ENCODE results near the gene GAMT. TPM values are rescaled to one million over a fixed set of nuclear protein-coding genes. Genes with fewer than 3 reads are reported as not detected.

The GAMT gene
- total and polyA plus RNA-seq, 2 experiments from 2014 or later: 21.5 to 36.9 TPM

- peak; percentile 71 for TF ChIP-seq CREB1 (CRISPR knock-in tag; IDR thresholded peaks at IDR 0.05; ENCODE audit: low read depth)
- TF ChIP-seq ZNF331 (CRISPR knock-in tag; IDR thresholded peaks at IDR 0.05; ENCODE audit: low read depth): no peak
- TF ChIP-seq, protein P1, sequence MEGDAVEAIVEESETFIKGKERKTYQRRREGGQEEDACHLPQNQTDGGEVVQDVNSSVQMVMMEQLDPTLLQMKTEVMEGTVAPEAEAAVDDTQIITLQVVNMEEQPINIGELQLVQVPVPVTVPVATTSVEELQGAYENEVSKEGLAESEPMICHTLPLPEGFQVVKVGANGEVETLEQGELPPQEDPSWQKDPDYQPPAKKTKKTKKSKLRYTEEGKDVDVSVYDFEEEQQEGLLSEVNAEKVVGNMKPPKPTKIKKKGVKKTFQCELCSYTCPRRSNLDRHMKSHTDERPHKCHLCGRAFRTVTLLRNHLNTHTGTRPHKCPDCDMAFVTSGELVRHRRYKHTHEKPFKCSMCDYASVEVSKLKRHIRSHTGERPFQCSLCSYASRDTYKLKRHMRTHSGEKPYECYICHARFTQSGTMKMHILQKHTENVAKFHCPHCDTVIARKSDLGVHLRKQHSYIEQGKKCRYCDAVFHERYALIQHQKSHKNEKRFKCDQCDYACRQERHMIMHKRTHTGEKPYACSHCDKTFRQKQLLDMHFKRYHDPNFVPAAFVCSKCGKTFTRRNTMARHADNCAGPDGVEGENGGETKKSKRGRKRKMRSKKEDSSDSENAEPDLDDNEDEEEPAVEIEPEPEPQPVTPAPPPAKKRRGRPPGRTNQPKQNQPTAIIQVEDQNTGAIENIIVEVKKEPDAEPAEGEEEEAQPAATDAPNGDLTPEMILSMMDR (conservative IDR thresholded peaks at IDR 0.05; ENCODE audit: low read depth in 2 of 2): peak; percentile 58 to 73
- TF ChIP-seq, protein P2, sequence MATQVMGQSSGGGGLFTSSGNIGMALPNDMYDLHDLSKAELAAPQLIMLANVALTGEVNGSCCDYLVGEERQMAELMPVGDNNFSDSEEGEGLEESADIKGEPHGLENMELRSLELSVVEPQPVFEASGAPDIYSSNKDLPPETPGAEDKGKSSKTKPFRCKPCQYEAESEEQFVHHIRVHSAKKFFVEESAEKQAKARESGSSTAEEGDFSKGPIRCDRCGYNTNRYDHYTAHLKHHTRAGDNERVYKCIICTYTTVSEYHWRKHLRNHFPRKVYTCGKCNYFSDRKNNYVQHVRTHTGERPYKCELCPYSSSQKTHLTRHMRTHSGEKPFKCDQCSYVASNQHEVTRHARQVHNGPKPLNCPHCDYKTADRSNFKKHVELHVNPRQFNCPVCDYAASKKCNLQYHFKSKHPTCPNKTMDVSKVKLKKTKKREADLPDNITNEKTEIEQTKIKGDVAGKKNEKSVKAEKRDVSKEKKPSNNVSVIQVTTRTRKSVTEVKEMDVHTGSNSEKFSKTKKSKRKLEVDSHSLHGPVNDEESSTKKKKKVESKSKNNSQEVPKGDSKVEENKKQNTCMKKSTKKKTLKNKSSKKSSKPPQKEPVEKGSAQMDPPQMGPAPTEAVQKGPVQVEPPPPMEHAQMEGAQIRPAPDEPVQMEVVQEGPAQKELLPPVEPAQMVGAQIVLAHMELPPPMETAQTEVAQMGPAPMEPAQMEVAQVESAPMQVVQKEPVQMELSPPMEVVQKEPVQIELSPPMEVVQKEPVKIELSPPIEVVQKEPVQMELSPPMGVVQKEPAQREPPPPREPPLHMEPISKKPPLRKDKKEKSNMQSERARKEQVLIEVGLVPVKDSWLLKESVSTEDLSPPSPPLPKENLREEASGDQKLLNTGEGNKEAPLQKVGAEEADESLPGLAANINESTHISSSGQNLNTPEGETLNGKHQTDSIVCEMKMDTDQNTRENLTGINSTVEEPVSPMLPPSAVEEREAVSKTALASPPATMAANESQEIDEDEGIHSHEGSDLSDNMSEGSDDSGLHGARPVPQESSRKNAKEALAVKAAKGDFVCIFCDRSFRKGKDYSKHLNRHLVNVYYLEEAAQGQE (IDR thresholded peaks at IDR 0.05; ENCODE audit: unreplicated experiment): peak; percentile 28
- TF ChIP-seq ZNF114 (CRISPR knock-in tag; IDR thresholded peaks at IDR 0.05): peak; percentile 75; the same call in 1 of the 2 replicates
- peak; percentile 75 for TF ChIP-seq POLR2AphosphoS5 (IDR thresholded peaks at IDR 0.05; ENCODE audit: low read depth)
- H3K79me2 ChIP-seq (replicated peaks; ENCODE audit: insufficient read depth): peaks cover 42% of the 10 kb centered on the region
- H3K27me3 ChIP-seq (ENCODE audit: insufficient read depth): peaks cover 3% of the 10 kb centered on the region; the same call in 1 of the 2 replicates
- peaks cover 40% of the 10 kb centered on the region for H3K4me1 Mint-ChIP-seq
- H3K36me3 ChIP-seq (ENCODE audit: insufficient read depth): no peaks in the 10 kb centered on the region
- H3F3A ChIP-seq (replicated peaks; ENCODE audit: low read depth): peaks cover 7% of the 10 kb centered on the region; the same call in 1 of the 2 replicates
- DNase-seq (ENCODE audit: low spot score) (peak; percentile 99), ATAC-seq (peak; percentile 54)
- H3K4me2 ChIP-seq: peak overlapping the region; percentile 81
- H3K4me3 ChIP-seq: peak overlapping the region; percentile 72
- H4K20me1 ChIP-seq (replicated peaks; ENCODE audit: insufficient read depth): peaks cover 34% of the 10 kb centered on the region
- H3K4me1 ChIP-seq (ENCODE audit: insufficient read depth): peaks cover 10% of the 10 kb centered on the region; the same call in 1 of the 2 replicates
- peaks cover 23% of the 10 kb centered on the region for H3K27me3 Mint-ChIP-seq (ENCODE audit: insufficient read depth, low read depth, poor library complexity)
- H3K27ac ChIP-seq (ENCODE audit: low read depth): no peak overlapping the region
- peak overlapping the region; percentile 82; the same call in 1 of the 2 replicates for H3K27ac Mint-ChIP-seq
- H3K36me3 Mint-ChIP-seq (ENCODE audit: low read depth): peaks cover 25% of the 10 kb centered on the region
- H2AFZ ChIP-seq: peak overlapping the region; percentile 33; the same call in 1 of the 2 replicates
- H3K9me2 ChIP-seq (ENCODE audit: insufficient read depth): no peaks in the 10 kb centered on the region
- no peaks in the 10 kb centered on the region for H3K9me3 Mint-ChIP-seq
- H3K4me3 Mint-ChIP-seq: peak overlapping the region; percentile 77
These were observed 5.6 kb upstream of the GAMT start for GRCh38 chr19:1406774-1407527.

GRCh38 chr19:1402411-1403070 lies 1.2 kb upstream of the GAMT start:
- Mint-ChIP-seq H3K27ac (no peak overlapping the region), H3K36me3 (ENCODE audit: low read depth) (no peaks in the 10 kb centered on the region; the same call in 2 of the 3 replicates), H3K4me3 (peak overlapping the region; percentile 55), H3K27me3 (ENCODE audit: insufficient read depth, low read depth, poor library complexity) (peaks cover 13% of the 10 kb centered on the region), H3K9me3 (no peaks in the 10 kb centered on the region), H3K4me1 (peaks cover 10% of the 10 kb centered on the region)
- Histone ChIP-seq H3K4me2 (no peak overlapping the region), H3K4me3 (no peak overlapping the region), H3K27me3 (ENCODE audit: insufficient read depth) (peaks cover 6% of the 10 kb centered on the region; the same call in 1 of the 2 replicates), H3K79me2 (replicated peaks; ENCODE audit: insufficient read depth) (no peaks in the 10 kb centered on the region), H2AFZ (no peak overlapping the region), H3K27ac (ENCODE audit: low read depth) (no peak overlapping the region), H4K20me1 (replicated peaks; ENCODE audit: insufficient read depth) (no peaks in the 10 kb centered on the region; the same call in 1 of the 2 replicates), H3K36me3 (ENCODE audit: insufficient read depth) (no peaks in the 10 kb centered on the region), H3K4me1 (ENCODE audit: insufficient read depth) (no peaks in the 10 kb centered on the region; the same call in 1 of the 2 replicates), H3K9me2 (ENCODE audit: insufficient read depth) (no peaks in the 10 kb centered on the region), H3F3A (replicated peaks; ENCODE audit: low read depth) (peaks cover 10% of the 10 kb centered on the region; the same call in 1 of the 2 replicates)
- DNase-seq (ENCODE audit: low spot score) (no peak), ATAC-seq (no peak)
- TF ChIP-seq, protein P1 (conservative IDR thresholded peaks at IDR 0.05; ENCODE audit: low read depth in 2 of 2): no peak
- TF ChIP-seq, protein P2 (IDR thresholded peaks at IDR 0.05; ENCODE audit: unreplicated experiment): no peak
- TF ChIP-seq ZNF114 (CRISPR knock-in tag; IDR thresholded peaks at IDR 0.05) (no peak), STAT1 (IDR thresholded peaks at IDR 0.05; ENCODE audit: unreplicated experiment) (no peak), POLR2AphosphoS5 (IDR thresholded peaks at IDR 0.05; ENCODE audit: low read depth) (no peak)

All from GM23338 (cell line).